22Rv1 (cell line): ENCODE measurements around the gene FAM8A1.

Experiments
- ZFX ChIP-seq: fragments of 450-650 bp; IDR thresholded peaks from 2 replicates; pipeline ENCODE4 v1.6.1; 2017; ENCODE audit warnings: antibody characterized with exemption, borderline replicate concordance
- TF ChIP-seq, protein P1 (sequence below): fragments of 450-650 bp; IDR thresholded peaks from 2 replicates; pipeline ENCODE4 v1.5.1; 2017; ENCODE audit warnings: mild to moderate bottlenecking

DNA sequence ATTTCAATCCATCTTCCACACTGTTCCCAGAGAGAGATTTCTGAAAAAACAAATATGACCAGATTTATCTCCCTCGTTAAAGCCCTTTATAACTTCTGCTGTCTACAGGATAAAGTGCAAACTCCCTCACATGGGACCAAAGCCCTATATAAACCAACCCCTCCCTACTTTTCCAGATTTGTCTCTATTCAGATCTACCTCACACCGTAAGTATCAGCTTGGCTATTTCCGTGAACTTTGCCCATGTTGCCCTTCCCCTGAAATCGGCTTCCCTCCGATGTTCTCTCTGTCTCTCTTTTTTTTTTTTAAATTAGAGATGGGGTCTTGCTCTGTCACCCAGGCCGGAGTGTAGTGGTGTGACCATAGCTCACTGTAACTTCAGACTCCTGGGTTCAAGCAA lies 12.1 kb upstream of the FAM8A1 start:
- TF ChIP-seq, protein P1, sequence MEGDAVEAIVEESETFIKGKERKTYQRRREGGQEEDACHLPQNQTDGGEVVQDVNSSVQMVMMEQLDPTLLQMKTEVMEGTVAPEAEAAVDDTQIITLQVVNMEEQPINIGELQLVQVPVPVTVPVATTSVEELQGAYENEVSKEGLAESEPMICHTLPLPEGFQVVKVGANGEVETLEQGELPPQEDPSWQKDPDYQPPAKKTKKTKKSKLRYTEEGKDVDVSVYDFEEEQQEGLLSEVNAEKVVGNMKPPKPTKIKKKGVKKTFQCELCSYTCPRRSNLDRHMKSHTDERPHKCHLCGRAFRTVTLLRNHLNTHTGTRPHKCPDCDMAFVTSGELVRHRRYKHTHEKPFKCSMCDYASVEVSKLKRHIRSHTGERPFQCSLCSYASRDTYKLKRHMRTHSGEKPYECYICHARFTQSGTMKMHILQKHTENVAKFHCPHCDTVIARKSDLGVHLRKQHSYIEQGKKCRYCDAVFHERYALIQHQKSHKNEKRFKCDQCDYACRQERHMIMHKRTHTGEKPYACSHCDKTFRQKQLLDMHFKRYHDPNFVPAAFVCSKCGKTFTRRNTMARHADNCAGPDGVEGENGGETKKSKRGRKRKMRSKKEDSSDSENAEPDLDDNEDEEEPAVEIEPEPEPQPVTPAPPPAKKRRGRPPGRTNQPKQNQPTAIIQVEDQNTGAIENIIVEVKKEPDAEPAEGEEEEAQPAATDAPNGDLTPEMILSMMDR = no peak
- TF ChIP-seq ZFX = no peak
